GM12878 (cell line): Measurements from ENCODE around the gene FUT7. TPM values are rescaled to one million over a fixed set of nuclear protein-coding genes. Genes with fewer than 3 reads are reported as not detected.

ENCODE experiments used
- CHD1 ChIP-seq: IDR thresholded peaks from 2 replicates; pipeline ENCODE4 v1.6.1; 2012; ENCODE audit warnings: low read depth, low read length, improper control_type of control experiment
- EP300 ChIP-seq, 2 experiments: fragments of 150-350 bp in 1 of 2; IDR thresholded peaks; 2 replicates each; pipeline ENCODE4 v1.6.1; 2011 to 2012; ENCODE audit warnings: low read depth in 2 of 2, low read length in 2 of 2, borderline replicate concordance in 1 of 2, improper control_type of control experiment in 1 of 2, inconsistent platforms in 1 of 2; ENCODE audit not compliant: control insufficient read depth in 1 of 2
- KAT2A ChIP-seq: conservative IDR thresholded peaks from 2 replicates; pipeline ENCODE4 v1.6.1; 2011; ENCODE audit warnings: low read depth, low read length; ENCODE audit not compliant: control insufficient read depth
- POLR2AphosphoS5 ChIP-seq: IDR thresholded peaks from 2 replicates; pipeline ENCODE4 v1.6.1; 2011; ENCODE audit warnings: mild to moderate bottlenecking, low read length, inconsistent platforms
- SMAD1 ChIP-seq: fragments of 450-650 bp; IDR thresholded peaks from 2 replicates; pipeline ENCODE4 v1.6.1; 2018; ENCODE audit warnings: mild to moderate bottlenecking, low read depth; ENCODE audit not compliant: partially characterized antibody
- SMARCA5 ChIP-seq: fragments of 450-650 bp; IDR thresholded peaks from 2 replicates; pipeline ENCODE4 v1.6.1; 2017; ENCODE audit warnings: mild to moderate bottlenecking
- polyA plus RNA-seq, 11 experiments: library from polyadenylated mRNA; depleted of rRNA in 4 of 11; unstranded in 6 of 11; stranded (reverse) in 5 of 11; fragments of >200 nt; fragmentation: Nextera tagmentation in 4 of 11; fragmentation: Illumina TruSeq in 1 of 11; extraction: Ambion mirVana in 4 of 11; extraction: Trizol in 1 of 11; gene quantifications; 1 replicate in 1 of 11; 2 replicates in 10 of 11; pipeline versions ENCODE4 v1.2.1 to v1.2.3, GENCODE V29; 2011 to 2016; ENCODE audit warnings: inconsistent platforms in 2 of 11, missing spikeins in 2 of 11, low read depth in 1 of 11
- total RNA-seq, 4 experiments: library from RNA; depleted of rRNA in 3 of 4; stranded (reverse); fragments of >200 nt in 3 of 4; fragmentation: Illumina TruSeq in 1 of 4; extraction: Trizol in 1 of 4; gene quantifications; 2 replicates each; pipeline versions ENCODE4 v1.2.1 to v1.2.3, GENCODE V29; 2013 to 2021
- TF ChIP-seq, protein P1 (sequence below): IDR thresholded peaks from 2 replicates; pipeline ENCODE4 v1.6.1; 2012; ENCODE audit warnings: improper control_type of control experiment, low read depth, low read length; ENCODE audit not compliant: insufficient replicate concordance

The FUT7 gene
- total and polyA plus RNA-seq, 10 of the 15 experiments (the other 5 are each of a cell fraction or from before 2014, with no cell fraction given): 0.04 to 0.62 (median 0.20) TPM; not detected in 2

DNA sequence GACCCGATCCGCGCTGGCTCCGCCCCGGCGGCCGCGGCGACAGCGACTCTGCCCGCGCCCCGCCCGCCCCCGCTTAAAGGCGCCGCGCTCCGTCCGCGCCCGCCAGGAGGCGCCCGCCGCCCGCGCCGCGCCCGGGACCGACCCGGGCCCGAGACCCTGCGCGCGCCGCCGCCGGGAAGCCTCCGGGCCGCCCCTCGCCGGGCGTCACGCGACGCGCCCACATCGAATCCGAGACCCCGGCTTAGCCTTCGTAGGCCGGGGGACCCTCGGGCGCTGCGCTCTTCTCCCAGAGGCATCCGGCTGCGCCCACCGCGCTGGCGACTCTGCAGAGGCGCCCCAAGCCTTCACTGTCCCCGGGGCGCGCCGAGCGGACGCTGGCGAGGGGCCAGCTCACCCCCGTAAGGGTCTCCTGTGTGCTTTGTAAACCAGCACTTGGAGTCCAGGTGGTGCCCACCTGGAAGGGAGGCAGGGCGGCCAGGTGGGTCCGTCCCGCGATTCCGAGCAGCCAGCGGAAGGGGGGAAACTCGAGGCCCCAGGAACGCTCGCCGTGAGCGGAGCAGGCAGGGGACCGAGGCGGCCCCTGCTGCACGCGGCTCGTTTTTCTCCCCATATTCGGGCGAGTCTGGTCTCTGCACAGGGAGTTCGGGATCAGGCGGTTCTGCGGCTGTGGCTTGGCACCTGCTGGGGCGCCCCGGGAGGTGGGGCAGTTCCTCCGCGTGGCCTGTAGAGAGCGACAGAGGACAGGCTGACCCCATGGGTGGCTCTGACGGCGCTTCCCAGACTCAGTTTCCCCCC is 3.4 kb downstream of the FUT7 start (continued):
- TF ChIP-seq SMARCA5 (peak; percentile 48; the same call in 1 of the 2 replicates), POLR2AphosphoS5 (no peak), SMAD1 (no peak), CHD1 (no peak), EP300 (IDR thresholded peaks at IDR 0.05; ENCODE audit: borderline replicate concordance in 1 of 2, control insufficient read depth in 1 of 2, low read depth in 2 of 2, low read length in 2 of 2) (no peak), KAT2A (no peak)
- TF ChIP-seq, protein P1, sequence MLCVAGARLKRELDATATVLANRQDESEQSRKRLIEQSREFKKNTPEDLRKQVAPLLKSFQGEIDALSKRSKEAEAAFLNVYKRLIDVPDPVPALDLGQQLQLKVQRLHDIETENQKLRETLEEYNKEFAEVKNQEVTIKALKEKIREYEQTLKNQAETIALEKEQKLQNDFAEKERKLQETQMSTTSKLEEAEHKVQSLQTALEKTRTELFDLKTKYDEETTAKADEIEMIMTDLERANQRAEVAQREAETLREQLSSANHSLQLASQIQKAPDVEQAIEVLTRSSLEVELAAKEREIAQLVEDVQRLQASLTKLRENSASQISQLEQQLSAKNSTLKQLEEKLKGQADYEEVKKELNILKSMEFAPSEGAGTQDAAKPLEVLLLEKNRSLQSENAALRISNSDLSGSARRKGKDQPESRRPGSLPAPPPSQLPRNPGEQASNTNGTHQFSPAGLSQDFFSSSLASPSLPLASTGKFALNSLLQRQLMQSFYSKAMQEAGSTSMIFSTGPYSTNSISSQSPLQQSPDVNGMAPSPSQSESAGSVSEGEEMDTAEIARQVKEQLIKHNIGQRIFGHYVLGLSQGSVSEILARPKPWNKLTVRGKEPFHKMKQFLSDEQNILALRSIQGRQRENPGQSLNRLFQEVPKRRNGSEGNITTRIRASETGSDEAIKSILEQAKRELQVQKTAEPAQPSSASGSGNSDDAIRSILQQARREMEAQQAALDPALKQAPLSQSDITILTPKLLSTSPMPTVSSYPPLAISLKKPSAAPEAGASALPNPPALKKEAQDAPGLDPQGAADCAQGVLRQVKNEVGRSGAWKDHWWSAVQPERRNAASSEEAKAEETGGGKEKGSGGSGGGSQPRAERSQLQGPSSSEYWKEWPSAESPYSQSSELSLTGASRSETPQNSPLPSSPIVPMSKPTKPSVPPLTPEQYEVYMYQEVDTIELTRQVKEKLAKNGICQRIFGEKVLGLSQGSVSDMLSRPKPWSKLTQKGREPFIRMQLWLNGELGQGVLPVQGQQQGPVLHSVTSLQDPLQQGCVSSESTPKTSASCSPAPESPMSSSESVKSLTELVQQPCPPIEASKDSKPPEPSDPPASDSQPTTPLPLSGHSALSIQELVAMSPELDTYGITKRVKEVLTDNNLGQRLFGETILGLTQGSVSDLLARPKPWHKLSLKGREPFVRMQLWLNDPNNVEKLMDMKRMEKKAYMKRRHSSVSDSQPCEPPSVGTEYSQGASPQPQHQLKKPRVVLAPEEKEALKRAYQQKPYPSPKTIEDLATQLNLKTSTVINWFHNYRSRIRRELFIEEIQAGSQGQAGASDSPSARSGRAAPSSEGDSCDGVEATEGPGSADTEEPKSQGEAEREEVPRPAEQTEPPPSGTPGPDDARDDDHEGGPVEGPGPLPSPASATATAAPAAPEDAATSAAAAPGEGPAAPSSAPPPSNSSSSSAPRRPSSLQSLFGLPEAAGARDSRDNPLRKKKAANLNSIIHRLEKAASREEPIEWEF: no peak
